Aorta (tissue), 5 donors: Measurements from ENCODE around the gene PDK3. TPM values are rescaled to one million over a fixed set of nuclear protein-coding genes. Genes with fewer than 3 reads are reported as not detected.

Experiments used
- ATAC-seq: fragments of 200-7000 bp; cut with Tn5 transposase; one replicate; pipeline ENCODE4 v1.9.1; 2022; ENCODE audit warnings: moderate library complexity; ENCODE audit not compliant: low FRiP score
- DNase-seq, 2 donors: peaks; one replicate each; pipeline ENCODE4 v3.0.0-alpha.2; 2020
- H3K27ac ChIP-seq, 2 donors: one replicate each; pipeline ENCODE4 v1.5.1; 2013; ENCODE audit warnings: low read length in 2 of 2, mild to moderate bottlenecking in 2 of 2, moderate library complexity in 2 of 2, control low read depth in 1 of 2, inconsistent platforms in 1 of 2, low read depth in 1 of 2
- H3K27me3 ChIP-seq, 2 donors: one replicate each; pipeline ENCODE4 v1.6.1; 2013; ENCODE audit warnings: control low read depth in 1 of 2, low read length in 1 of 2, mild to moderate bottlenecking in 1 of 2, moderate library complexity in 1 of 2; ENCODE audit not compliant: insufficient read depth in 2 of 2, control insufficient read depth in 1 of 2
- H3K36me3 ChIP-seq, 2 donors: one replicate each; pipeline ENCODE4 v1.6.1; 2013; ENCODE audit warnings: control low read depth in 1 of 2, low read length in 1 of 2, mild to moderate bottlenecking in 1 of 2; ENCODE audit not compliant: insufficient read depth in 2 of 2, control insufficient read depth in 1 of 2
- H3K4me1 ChIP-seq, 2 donors: one replicate each; pipeline ENCODE4 v1.6.1; 2013; ENCODE audit warnings: low read length in 2 of 2, control low read depth in 1 of 2, mild to moderate bottlenecking in 1 of 2, moderate library complexity in 1 of 2; ENCODE audit not compliant: insufficient read depth in 2 of 2, control insufficient read depth in 1 of 2
- H3K4me3 ChIP-seq, 2 donors: one replicate each; pipeline ENCODE4 v1.5.1; 2013; ENCODE audit warnings: low read length in 2 of 2, control low read depth in 1 of 2, mild to moderate bottlenecking in 1 of 2
- H3K9me3 ChIP-seq: one replicate; pipeline ENCODE4 v1.6.1; 2013; ENCODE audit warnings: mild to moderate bottlenecking, low read length; ENCODE audit not compliant: control insufficient read depth
- WGBS, 2 donors: extraction: QIAGEN DNeasy Blood & Tissue Kit; methylation state at CpG; one replicate each; pipeline ENCODE4 v1.1.7; 2013; 5-methylcytosine and 5-hydroxymethylcytosine counted together
- intact Hi-C, 2 donors: fragments of 100-400 bp; cut with DNase I; formaldehyde crosslinking; loops; one replicate each; pipeline versions ENCODE4 v1.14.2 to v1.15.0; 2022
- polyA plus RNA-seq, 2 donors: library from polyadenylated mRNA; stranded (reverse); fragments of 200-250 nt; gene quantifications; one replicate each; pipeline ENCODE4 v1.2.3, GENCODE V29; 2013
- total RNA-seq, 2 donors: library from RNA; stranded (reverse); fragmentation: NEBNext Ultra II Directional; extraction: Animal tissue kit (Norgen Biotek cat#: 25700); gene quantifications; one replicate each; pipeline ENCODE4 v1.2.1, GENCODE V29; 2021
- donor health status: healthy with polysubstance abuse.
- donor health status: Bipolar disorder and iron deficiency.
- donor health status: DM: no; HTN: no; CAD: no.
- donor health status: DM: no; HTN: no; CAD: no.
- donor health status: DM: yes; HTN: yes; CAD: no.

The PDK3 gene
- total and polyA plus RNA-seq, 4 donors: 15.4 to 119 (median 46.0) TPM

DNA sequence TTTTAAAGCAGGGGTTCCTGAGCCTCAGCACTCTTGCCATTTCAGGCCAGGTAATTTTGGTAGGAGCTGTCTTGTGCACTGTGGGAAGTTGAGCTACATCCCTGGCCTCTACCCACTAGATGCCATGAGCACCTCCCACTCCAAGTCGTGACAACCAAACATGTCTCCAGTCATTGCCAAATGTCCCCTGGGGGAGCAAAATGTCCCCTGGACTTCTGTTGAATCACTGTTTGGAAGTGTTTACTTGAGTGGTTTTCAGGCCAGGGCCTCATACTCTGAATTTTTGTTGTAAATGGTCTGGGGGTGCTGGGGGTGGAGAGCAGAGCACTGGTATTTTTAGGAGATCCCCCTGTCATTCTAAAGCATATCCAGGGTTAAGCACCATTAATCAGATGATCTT lies 3.2 kb downstream of the PDK3 start:
- peak overlapping the region in 1 of 2 donors; percentile 79 for H3K27ac ChIP-seq
- no peaks in the 10 kb centered on the region for H3K36me3 ChIP-seq
- no peaks in the 10 kb centered on the region for H3K9me3 ChIP-seq
- no peaks in the 10 kb centered on the region for H3K27me3 ChIP-seq
- H3K4me3 ChIP-seq: no peak overlapping the region
- DNase-seq (no peak), ATAC-seq (no peak)
- WGBS, 2 donors: 7 to 14% methylated on average over 1 of the region's 1 CpG
- H3K4me1 ChIP-seq: peaks cover 0 to 3% of the 10 kb centered on the region in 2 donors
- intact Hi-C loops: loop anchor here in 1 of 2 donors (5.0 to 10.0 kb wide), 2 partner anchors 34 to 73 kb away; no protein-coding TSS in a partner anchor

DNA sequence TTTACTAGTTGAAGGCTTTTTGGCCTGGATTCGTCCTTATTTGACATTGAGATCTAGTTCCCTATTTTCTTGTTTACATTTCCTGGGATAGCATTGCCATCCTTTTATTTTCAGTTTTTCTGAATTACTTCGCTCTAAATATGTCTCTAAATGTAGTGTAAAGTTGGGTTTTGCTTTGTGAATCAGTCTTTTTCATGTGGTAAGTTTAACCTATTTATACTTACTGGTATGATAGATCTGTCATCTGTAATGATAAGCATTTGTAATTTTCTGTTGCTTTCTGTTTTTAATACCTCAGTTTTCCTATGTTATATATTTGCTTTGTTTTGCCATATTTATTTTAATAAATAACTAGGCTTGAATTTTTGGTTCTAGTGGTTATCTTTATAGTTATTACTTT lies 6.7 kb downstream of the PDK3 start:
- no peaks in the 10 kb centered on the region for H3K9me3 ChIP-seq
- intact Hi-C loops: loop anchor here in 1 of 2 donors (10.0 kb wide), 1 partner anchor 677 kb away; no protein-coding TSS in a partner anchor
- H3K36me3 ChIP-seq: no peaks in the 10 kb centered on the region
- H3K4me3 ChIP-seq: no peak overlapping the region
- ATAC-seq (no peak), DNase-seq (no peak)
- WGBS, 2 donors: 30 to 34% methylated on average over 2 of the region's 2 CpGs
- no peaks in the 10 kb centered on the region for H3K27me3 ChIP-seq
- peaks cover 0 to 6% of the 10 kb centered on the region in 2 donors for H3K4me1 ChIP-seq
- H3K27ac ChIP-seq: no peak overlapping the region

DNA sequence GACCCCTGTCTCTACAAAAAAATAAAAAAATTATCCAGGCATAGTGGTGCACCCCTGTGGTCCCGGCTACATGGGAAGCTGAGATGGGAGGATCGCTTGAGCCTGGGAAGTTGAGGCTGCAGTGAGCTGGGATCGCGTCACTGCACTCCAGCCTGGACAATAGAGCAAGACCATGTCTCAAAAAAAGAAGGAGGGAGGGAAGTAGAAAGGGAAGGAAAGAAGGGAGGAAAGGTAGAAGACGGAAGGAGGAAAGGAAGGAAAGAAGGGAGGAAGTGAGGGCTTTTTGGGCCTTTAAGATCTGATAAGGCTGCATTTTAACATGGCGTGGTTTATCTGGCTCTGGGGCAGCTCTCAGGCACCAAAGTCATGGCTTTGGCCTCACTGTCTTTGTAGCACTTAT lies 10.4 kb downstream of the PDK3 start:
- Histone ChIP-seq H3K36me3 (no peaks in the 10 kb centered on the region), H3K4me3 (no peak overlapping the region), H3K27me3 (no peaks in the 10 kb centered on the region), H3K4me1 (peaks cover 0 to 3% of the 10 kb centered on the region in 2 donors), H3K27ac (no peak overlapping the region), H3K9me3 (no peaks in the 10 kb centered on the region)
- no peak for ATAC-seq
- intact Hi-C loops: loop anchor here in 1 of 2 donors (10.0 kb wide), 1 partner anchor 681 kb away; no protein-coding TSS in a partner anchor
- DNase-seq: no peak
- whole genome bisulfite sequencing, 2 donors: 78 to 95% methylated on average over 6 of the region's 6 CpGs

DNA sequence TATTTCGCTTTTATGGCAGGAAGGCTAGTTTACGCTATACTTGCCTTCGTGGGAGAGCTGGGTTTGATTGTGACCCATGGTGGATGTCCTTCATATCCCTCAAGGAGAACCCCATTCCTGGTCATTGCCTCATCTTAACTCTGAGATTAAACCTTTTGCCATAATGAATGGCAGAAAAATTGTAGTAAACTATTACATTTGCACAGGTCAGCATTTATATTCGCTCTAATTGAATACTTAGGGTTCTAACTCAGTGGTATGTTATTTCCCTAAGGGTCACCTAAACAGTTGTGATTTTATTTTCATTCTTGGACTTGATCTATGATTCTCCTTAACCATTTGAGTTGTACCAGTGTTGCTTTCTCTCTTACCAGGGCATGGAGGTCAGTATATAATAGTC lies 13.4 kb downstream of the PDK3 start:
- no peak for ATAC-seq
- no peak overlapping the region for H3K27ac ChIP-seq
- WGBS, 2 donors: 90 to 96% methylated on average over 4 of the region's 4 CpGs
- intact Hi-C loops: loop anchor here in 1 of 2 donors (10.0 kb wide), 1 partner anchor 684 kb away; no protein-coding TSS in a partner anchor
- no peaks in the 10 kb centered on the region for H3K27me3 ChIP-seq
- no peaks in the 10 kb centered on the region for H3K9me3 ChIP-seq
- no peak for DNase-seq
- H3K4me1 ChIP-seq: peaks cover 0 to 6% of the 10 kb centered on the region in 2 donors
- no peaks in the 10 kb centered on the region for H3K36me3 ChIP-seq
- no peak overlapping the region for H3K4me3 ChIP-seq

DNA sequence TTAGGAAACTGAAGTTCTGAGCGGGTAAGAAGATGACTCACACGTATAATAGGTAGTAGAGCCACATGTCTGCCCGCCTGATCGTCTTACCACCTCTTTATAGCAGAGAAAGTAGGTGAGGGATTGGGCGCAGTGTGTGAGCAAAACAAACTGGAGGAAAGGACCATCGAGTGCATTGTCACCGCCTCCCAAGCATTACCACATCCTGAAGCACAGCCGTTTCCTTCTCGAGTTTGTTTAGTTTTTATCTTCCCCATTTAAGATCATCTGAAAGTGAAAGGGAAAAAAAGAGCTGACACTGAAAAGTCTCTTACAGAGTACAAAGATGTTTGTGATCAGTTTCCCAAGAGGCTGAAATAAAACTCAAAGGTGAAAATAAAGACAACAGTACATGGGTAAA lies 14.8 kb downstream of the PDK3 start:
- no peaks in the 10 kb centered on the region for H3K9me3 ChIP-seq
- H3K27me3 ChIP-seq: no peaks in the 10 kb centered on the region
- intact Hi-C loops: loop anchor here in 1 of 2 donors (10.0 kb wide), 1 partner anchor 685 kb away; no protein-coding TSS in a partner anchor
- no peak overlapping the region for H3K4me3 ChIP-seq
- no peaks in the 10 kb centered on the region for H3K36me3 ChIP-seq
- H3K4me1 ChIP-seq: peaks cover 0 to 6% of the 10 kb centered on the region in 2 donors
- no peak for DNase-seq
- no peak overlapping the region for H3K27ac ChIP-seq
- 55 to 73% methylated on average over 9 of the region's 9 CpGs for WGBS, 2 donors
- ATAC-seq: no peak

DNA sequence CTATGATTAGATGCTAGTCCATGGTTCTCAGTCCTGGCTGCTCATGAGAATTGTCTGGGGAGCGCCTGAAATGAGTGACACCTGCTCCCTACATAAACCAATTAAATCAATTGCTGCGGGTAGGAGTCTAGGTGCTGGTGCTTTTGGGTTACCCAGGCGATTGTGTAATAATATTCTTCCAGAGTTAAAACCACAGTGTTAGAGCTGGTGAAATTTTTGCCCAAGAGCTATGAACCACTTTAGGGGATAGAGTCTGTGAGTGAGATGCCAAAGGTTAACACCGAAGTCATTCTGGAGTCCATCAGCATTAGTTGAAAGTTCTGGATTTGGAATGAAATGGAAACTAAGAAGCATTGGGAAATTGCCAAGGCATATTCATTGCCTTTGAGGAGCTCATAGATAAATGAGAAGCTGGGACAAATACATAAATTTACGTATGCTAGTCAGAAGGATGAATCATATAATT lies 15.3 kb downstream of the PDK3 start:
- no peaks in the 10 kb centered on the region for H3K27me3 ChIP-seq
- WGBS, 2 donors: 77 to 85% methylated on average over 5 of the region's 5 CpGs
- H3K9me3 ChIP-seq: no peaks in the 10 kb centered on the region
- no peak overlapping the region for H3K27ac ChIP-seq
- H3K4me1 ChIP-seq: peaks cover 0 to 6% of the 10 kb centered on the region in 2 donors
- no peaks in the 10 kb centered on the region for H3K36me3 ChIP-seq
- ATAC-seq: no peak
- intact Hi-C loops: no loop called here
- DNase-seq: no peak
- no peak overlapping the region for H3K4me3 ChIP-seq

DNA sequence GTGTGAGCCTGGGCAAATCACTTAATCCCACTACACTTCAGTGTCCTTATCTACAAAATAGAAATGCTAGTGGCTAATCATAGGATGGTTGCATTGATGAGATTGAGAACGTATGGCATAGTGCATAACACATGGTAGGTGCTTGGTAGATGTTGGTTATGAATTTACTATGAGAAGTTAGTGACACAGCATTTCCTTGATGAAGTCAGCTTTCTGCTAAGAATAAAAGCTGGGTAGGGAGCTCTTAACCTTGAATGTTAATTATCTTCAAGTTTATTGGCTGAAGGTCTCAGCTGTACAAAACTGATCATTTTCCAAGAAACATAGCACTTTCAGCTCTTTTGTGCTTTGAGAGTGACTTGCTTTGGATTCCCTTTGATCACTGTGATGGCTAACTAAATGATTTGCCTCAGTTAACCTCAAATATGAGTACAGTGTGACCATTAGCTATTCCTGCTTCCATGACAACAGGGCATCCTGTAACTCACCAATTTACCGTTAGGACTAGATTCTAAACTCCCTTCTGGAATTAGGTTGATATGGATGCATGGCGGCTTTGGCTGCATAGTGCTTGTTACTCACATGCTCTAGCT lies 17.8 kb downstream of the PDK3 start:
- Histone ChIP-seq H3K9me3 (no peaks in the 10 kb centered on the region), H3K27me3 (no peaks in the 10 kb centered on the region), H3K4me3 (no peak overlapping the region), H3K4me1 (peaks cover 3 to 4% of the 10 kb centered on the region in 2 donors), H3K27ac (no peak overlapping the region), H3K36me3 (no peaks in the 10 kb centered on the region)
- intact Hi-C loops: no loop called here
- 48 to 54% methylated on average over 3 of the region's 3 CpGs for WGBS, 2 donors
- DNase-seq: no peak
- no peak for ATAC-seq

DNA sequence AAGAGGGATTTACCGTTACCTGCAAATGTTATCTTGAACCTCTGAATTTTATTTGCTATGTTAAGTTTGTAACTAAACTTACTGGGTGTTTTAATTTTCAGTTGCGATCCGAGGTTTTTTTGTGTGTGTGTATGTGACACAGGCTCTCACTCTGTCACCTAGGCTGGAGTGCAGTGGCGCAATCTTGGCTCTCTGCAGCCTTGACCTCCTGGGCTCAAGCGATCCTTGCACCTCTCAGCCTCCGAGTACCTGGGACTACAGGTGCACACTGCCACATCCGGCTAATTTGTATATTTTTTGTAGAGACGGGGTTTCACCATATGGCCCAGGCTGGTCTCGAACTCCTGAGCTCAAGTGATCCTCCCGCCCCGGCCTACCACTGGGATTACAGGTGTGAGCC lies 18.5 kb downstream of the PDK3 start:
- Histone ChIP-seq H3K4me3 (no peak overlapping the region), H3K9me3 (no peaks in the 10 kb centered on the region), H3K36me3 (no peaks in the 10 kb centered on the region), H3K27ac (no peak overlapping the region), H3K27me3 (no peaks in the 10 kb centered on the region), H3K4me1 (peaks cover 3 to 4% of the 10 kb centered on the region in 2 donors)
- DNase-seq (no peak), ATAC-seq (no peak)
- intact Hi-C loops: no loop called here
- 90 to 97% methylated on average over 11 of the region's 11 CpGs for WGBS, 2 donors

DNA sequence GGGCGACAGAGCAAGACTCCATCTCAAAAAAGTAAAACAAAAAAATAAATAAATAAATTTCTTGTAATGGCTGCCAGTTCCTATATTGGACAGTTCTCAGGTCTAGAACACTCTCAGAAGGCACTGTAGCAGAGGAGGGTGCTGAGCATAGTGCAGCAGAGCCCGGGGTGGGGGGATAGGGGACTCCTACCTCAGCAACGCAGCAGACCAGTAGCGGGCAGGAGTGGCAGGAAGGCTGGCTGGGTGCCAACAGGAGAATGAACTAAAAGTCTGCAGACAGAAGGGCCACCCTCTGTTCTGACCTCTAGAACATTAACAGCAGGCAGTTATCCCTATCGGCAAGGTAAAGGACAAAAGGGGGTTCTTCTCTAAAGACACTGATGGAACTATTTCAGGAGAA lies 20.2 kb downstream of the PDK3 start:
- no peaks in the 10 kb centered on the region for H3K36me3 ChIP-seq
- H3K27ac ChIP-seq: no peak overlapping the region
- 78 to 80% methylated on average over 5 of the region's 5 CpGs for WGBS, 2 donors
- peaks cover 3 to 4% of the 10 kb centered on the region in 2 donors for H3K4me1 ChIP-seq
- no peak for DNase-seq
- H3K4me3 ChIP-seq: no peak overlapping the region
- intact Hi-C loops: no loop called here
- H3K27me3 ChIP-seq: no peaks in the 10 kb centered on the region
- H3K9me3 ChIP-seq: no peaks in the 10 kb centered on the region
- no peak for ATAC-seq
